HG03159 (cell line): ENCODE measurements around the gene CEP164.

Experiments
- ATAC-seq: cut with Tn5 transposase; IDR thresholded peaks from one replicate; pipeline ENCODE4 v1.9.1; 2021; ENCODE audit warnings: mild to moderate bottlenecking, moderate library complexity; ENCODE audit not compliant: unreplicated experiment

The CEP164 gene

GRCh38 chr11:117457835-117458234 lies 130.2 kb downstream of the CEP164 start:
- no peak for ATAC-seq

- ATAC-seq = no peak
These were observed 130.8 kb downstream of the CEP164 start for GRCh38 chr11:117458275-117459122.

- ATAC-seq = no peak
These were observed 131.7 kb downstream of the CEP164 start for GRCh38 chr11:117459123-117459978.

- ATAC-seq = no peak
These were observed 132.3 kb downstream of the CEP164 start for GRCh38 chr11:117459979-117460300.

GRCh38 chr11:117461396-117462182 lies 133.9 kb downstream of the CEP164 start:
- no peak for ATAC-seq

GRCh38 chr11:117462183-117462863 lies 134.7 kb downstream of the CEP164 start:
- ATAC-seq = no peak

- no peak for ATAC-seq
These were observed 135.2 kb downstream of the CEP164 start for GRCh38 chr11:117462864-117463247.
